ENCODE results near the gene MLXIPL.
"Not testable (repeated sequence)": the region's sequence is repeated elsewhere in the genome, so short reads cannot be mapped to it uniquely, and the experiment has no call there.

MLXIPL gene

GRCh38 chr7:73577627-73578341 is 46.5 kb downstream of the MLXIPL start:
- DNase-seq = peak; percentile 40

GRCh38 chr7:73573791-73574190 is 50.5 kb downstream of the MLXIPL start:
- no peak for DNase-seq

GRCh38 chr7:73573276-73573675 is 51.0 kb downstream of the MLXIPL start:
- no peak for DNase-seq

- DNase-seq = no peak
These were observed 51.5 kb downstream of the MLXIPL start for GRCh38 chr7:73572767-73573186.

GRCh38 chr7:73570977-73571376 is 53.3 kb downstream of the MLXIPL start:
- no peak for DNase-seq

- no peak for DNase-seq
These were observed 53.8 kb downstream of the MLXIPL start for GRCh38 chr7:73570521-73570920.

GRCh38 chr7:73569042-73569608 is 55.2 kb downstream of the MLXIPL start:
- DNase-seq = no peak

GRCh38 chr7:73567846-73568685 is 56.3 kb downstream of the MLXIPL start:
- DNase-seq = peak; percentile 20

GRCh38 chr7:73567140-73567539 is 57.2 kb downstream of the MLXIPL start:
- DNase-seq = no peak

GRCh38 chr7:73566431-73566830 is 57.9 kb downstream of the MLXIPL start:
- DNase-seq = not testable (repeated sequence)

- DNase-seq = no peak
These were observed 58.5 kb downstream of the MLXIPL start for GRCh38 chr7:73565675-73566340.

GRCh38 chr7:73560109-73560835 is 64.0 kb downstream of the MLXIPL start:
- peak; percentile 35 for DNase-seq

- DNase-seq = peak; percentile 81
These were observed 66.7 kb downstream of the MLXIPL start, which contains the start of gene BCL7B for GRCh38 chr7:73557397-73558257. Gene BCL7B (minus strand): TSS chr7:73557690. CDS start chr7:73557578, 112 bp downstream.

GRCh38 chr7:73557108-73557396 is 67.3 kb downstream of the MLXIPL start:
- DNase-seq = peak; percentile 96

GRCh38 chr7:73556208-73557107 is 67.9 kb downstream of the MLXIPL start:
- peak; percentile 30 for DNase-seq

GRCh38 chr7:73555411-73555982 is 68.8 kb downstream of the MLXIPL start:
- DNase-seq = no peak

- DNase-seq = not testable (repeated sequence)
These were observed 74.2 kb downstream of the MLXIPL start for GRCh38 chr7:73550093-73550492.

GRCh38 chr7:73549176-73549575 is 75.1 kb downstream of the MLXIPL start:
- no peak for DNase-seq

GRCh38 chr7:73547841-73548240 is 76.5 kb downstream of the MLXIPL start:
- no peak for DNase-seq

- DNase-seq = no peak
These were observed 79.6 kb downstream of the MLXIPL start for GRCh38 chr7:73544678-73545077.
